SK-N-SH (cell line): Measurements from ENCODE around the gene SPEM3.

Experiments used
- CTCF ChIP-seq: fragments of 200-600 bp; sonication (generic); IDR thresholded peaks from 2 replicates; pipeline ENCODE4 v1.6.1; 2017; ENCODE audit warnings: antibody characterized with exemption, mild to moderate bottlenecking, moderate library complexity
- EZH2phosphoT487 ChIP-seq: fragments of 200-600 bp; sonication (generic); IDR thresholded peaks from 2 replicates; pipeline ENCODE4 v1.6.1; 2017; ENCODE audit warnings: low read depth, mixed run types, mild to moderate bottlenecking, antibody characterized with exemption, moderate library complexity, borderline replicate concordance
- GATA2 ChIP-seq: sonication (generic); formaldehyde crosslinking; IDR thresholded peaks from 2 replicates; pipeline ENCODE4 v1.5.0; 2020; ENCODE audit warnings: mild to moderate bottlenecking, missing genetic modification reagents
- MXI1 ChIP-seq: IDR thresholded peaks from 2 replicates; pipeline ENCODE4 v1.6.1; 2012; ENCODE audit warnings: mild to moderate bottlenecking, low read depth, low read length, improper control_type of control experiment
- POLR2AphosphoS5 ChIP-seq: IDR thresholded peaks from 2 replicates; pipeline ENCODE4 v1.6.1; 2012; ENCODE audit warnings: low read depth, low read length
- RCOR1 ChIP-seq: fragments of 150-350 bp; IDR thresholded peaks from 2 replicates; pipeline ENCODE4 v1.6.1; 2017; ENCODE audit warnings: antibody characterized with exemption, low read length
- TF ChIP-seq, protein P1 (sequence below): IDR thresholded peaks from 2 replicates; pipeline ENCODE4 v1.4.0; 2012; ENCODE audit warnings: low read depth, borderline replicate concordance

GRCh38 chr17:7407082-7407481 lies 21.6 kb upstream of the SPEM3 start:
- no peak for TF ChIP-seq EZH2phosphoT487
- TF ChIP-seq CTCF = no peak
- TF ChIP-seq, protein P1, sequence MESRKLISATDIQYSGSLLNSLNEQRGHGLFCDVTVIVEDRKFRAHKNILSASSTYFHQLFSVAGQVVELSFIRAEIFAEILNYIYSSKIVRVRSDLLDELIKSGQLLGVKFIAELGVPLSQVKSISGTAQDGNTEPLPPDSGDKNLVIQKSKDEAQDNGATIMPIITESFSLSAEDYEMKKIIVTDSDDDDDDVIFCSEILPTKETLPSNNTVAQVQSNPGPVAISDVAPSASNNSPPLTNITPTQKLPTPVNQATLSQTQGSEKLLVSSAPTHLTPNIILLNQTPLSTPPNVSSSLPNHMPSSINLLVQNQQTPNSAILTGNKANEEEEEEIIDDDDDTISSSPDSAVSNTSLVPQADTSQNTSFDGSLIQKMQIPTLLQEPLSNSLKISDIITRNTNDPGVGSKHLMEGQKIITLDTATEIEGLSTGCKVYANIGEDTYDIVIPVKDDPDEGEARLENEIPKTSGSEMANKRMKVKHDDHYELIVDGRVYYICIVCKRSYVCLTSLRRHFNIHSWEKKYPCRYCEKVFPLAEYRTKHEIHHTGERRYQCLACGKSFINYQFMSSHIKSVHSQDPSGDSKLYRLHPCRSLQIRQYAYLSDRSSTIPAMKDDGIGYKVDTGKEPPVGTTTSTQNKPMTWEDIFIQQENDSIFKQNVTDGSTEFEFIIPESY = no peak
- no peak for TF ChIP-seq GATA2
- TF ChIP-seq RCOR1 = no peak
- no peak for TF ChIP-seq POLR2AphosphoS5
- TF ChIP-seq MXI1 = no peak
